Right atrium auricular region (tissue), 2 donors: ENCODE measurements around the gene HDAC7. TPM values are rescaled to one million over a fixed set of nuclear protein-coding genes. Genes with fewer than 3 reads are reported as not detected.

ENCODE experiments used
- DNase-seq: peaks from one replicate; pipeline ENCODE4 v3.0.0-alpha.2; 2019; ENCODE audit warnings: low spot score
- H3K27ac ChIP-seq, 2 donors: fragments of 200-600 bp; sonication (generic); 1 replicate in 1 of 2; 2 replicates in 1 of 2; pipeline ENCODE4 v1.5.1; 2016 to 2019
- H3K27me3 ChIP-seq, 2 donors: fragments of 200-600 bp; sonication (generic); one replicate each; pipeline versions ENCODE4 v1.5.1 to v1.6.0; 2017 to 2019
- H3K36me3 ChIP-seq: fragments of 200-600 bp; sonication (generic); one replicate; pipeline ENCODE4 v1.5.1; 2016
- H3K4me1 ChIP-seq, 2 donors: fragments of 200-600 bp; sonication (generic); one replicate each; pipeline versions ENCODE4 v1.5.1 to v1.6.0; 2017 to 2019
- H3K4me3 ChIP-seq, 2 donors: fragments of 200-600 bp; sonication (generic); 1 replicate in 1 of 2; 2 replicates in 1 of 2; pipeline ENCODE4 v1.5.1; 2017 to 2019; ENCODE audit warnings: mild to moderate bottlenecking in 1 of 2, moderate library complexity in 1 of 2
- H3K9me3 ChIP-seq, 2 donors: fragments of 200-600 bp; sonication (generic); one replicate each; pipeline ENCODE4 v1.5.1; 2019
- CTCF ChIP-seq, 2 donors: fragments of 200-600 bp; sonication (generic); IDR thresholded peaks; one replicate each; pipeline ENCODE4 v1.5.1; 2019; ENCODE audit warnings: antibody characterized with exemption in 2 of 2
- total RNA-seq, 2 donors: library from RNA; depleted of rRNA; stranded (reverse); fragments of >200 nt; gene quantifications; one replicate each; pipeline ENCODE4 v1.1.0, GENCODE V29; 2016

HDAC7 gene
- total RNA-seq, 2 donors from 2014 or later = 33.4 to 60.2 TPM

- no peak for DNase-seq
- H3K27me3 ChIP-seq = no peaks in the 10 kb centered on the region
- H3K36me3 ChIP-seq = peaks cover 9% of the 10 kb centered on the region
- TF ChIP-seq CTCF (IDR thresholded peaks at IDR 0.05) = no peak
- peaks cover 0 to 57% of the 10 kb centered on the region in 2 donors for H3K4me1 ChIP-seq
- H3K27ac ChIP-seq = no peak overlapping the region
- H3K9me3 ChIP-seq = no peaks in the 10 kb centered on the region
- H3K4me3 ChIP-seq = no peak overlapping the region
Measured at GRCh38 chr12:47750916-47751470, 68.7 kb downstream of the HDAC7 start.

GRCh38 chr12:47750229-47750798, 69.4 kb downstream of the HDAC7 start:
- no peak overlapping the region for H3K4me3 ChIP-seq
- TF ChIP-seq CTCF (IDR thresholded peaks at IDR 0.05) = no peak
- no peaks in the 10 kb centered on the region for H3K9me3 ChIP-seq
- H3K4me1 ChIP-seq = peaks cover 0 to 55% of the 10 kb centered on the region in 2 donors
- no peak for DNase-seq
- no peaks in the 10 kb centered on the region for H3K27me3 ChIP-seq
- peaks cover 9% of the 10 kb centered on the region for H3K36me3 ChIP-seq
- no peak overlapping the region for H3K27ac ChIP-seq

- H3K4me3 ChIP-seq = no peak overlapping the region
- H3K27me3 ChIP-seq = no peaks in the 10 kb centered on the region
- no peaks in the 10 kb centered on the region for H3K9me3 ChIP-seq
- TF ChIP-seq CTCF (IDR thresholded peaks at IDR 0.05) = no peak
- H3K27ac ChIP-seq = no peak overlapping the region
- peaks cover 0 to 44% of the 10 kb centered on the region in 2 donors for H3K4me1 ChIP-seq
- H3K36me3 ChIP-seq = peaks cover 9% of the 10 kb centered on the region
- no peak for DNase-seq
Measured at GRCh38 chr12:47748899-47749298, 70.8 kb downstream of the HDAC7 start.

- Histone ChIP-seq H3K27ac (no peak overlapping the region), H3K9me3 (no peaks in the 10 kb centered on the region), H3K36me3 (peaks cover 9% of the 10 kb centered on the region), H3K4me1 (peaks cover 0 to 39% of the 10 kb centered on the region in 2 donors), H3K27me3 (no peaks in the 10 kb centered on the region), H3K4me3 (no peak overlapping the region)
- no peak for TF ChIP-seq CTCF (IDR thresholded peaks at IDR 0.05)
- DNase-seq = no peak
Measured at GRCh38 chr12:47748507-47748828, 71.2 kb downstream of the HDAC7 start.

GRCh38 chr12:47747596-47748506, 71.9 kb downstream of the HDAC7 start:
- H3K36me3 ChIP-seq = peaks cover 9% of the 10 kb centered on the region
- no peak overlapping the region for H3K4me3 ChIP-seq
- no peak for TF ChIP-seq CTCF (IDR thresholded peaks at IDR 0.05)
- H3K4me1 ChIP-seq = peaks cover 0 to 33% of the 10 kb centered on the region in 2 donors
- no peaks in the 10 kb centered on the region for H3K9me3 ChIP-seq
- no peaks in the 10 kb centered on the region for H3K27me3 ChIP-seq
- DNase-seq = no peak
- H3K27ac ChIP-seq = no peak overlapping the region
